GM13977 (cell line): Measurements from ENCODE around the gene RSPH10B.
A peak's percentile ranks its signal among the peaks of the same experiment; 100 is the strongest.
"Not testable (repeated sequence)": the region's sequence is repeated elsewhere in the genome, so short reads cannot be mapped to it uniquely, and the experiment has no call there.

Experiments used
- DNase-seq: peaks from one replicate; pipeline ENCODE4 v3.0.0; 2012; ENCODE audit warnings: low spot score
- CTCF ChIP-seq: IDR thresholded peaks from 2 replicates; pipeline ENCODE4 v1.5.1; 2012; ENCODE audit warnings: mild to moderate bottlenecking, control low read depth; ENCODE audit not compliant: insufficient read depth; ENCODE audit errors: extremely low read depth, missing control alignments
- in situ Hi-C: fragments of 300-500 bp; cut with MboI; formaldehyde crosslinking; loops from one replicate; pipeline ENCODE4 v1.12.0; 2022; ENCODE audit warnings: low sequenced_read_pairs, low pct_unique_long_range_greater_than_20kb, mixed read lengths, inconsistent platforms; ENCODE audit not compliant: unreplicated experiment

The RSPH10B gene

GRCh38 chr7:5908835-5909234 is 61.7 kb downstream of the RSPH10B start:
- not testable (repeated sequence) for DNase-seq
- in situ Hi-C loops: loop anchor here (25.0 kb wide), 1 partner anchor 903 kb away; no protein-coding TSS in a partner anchor

DNA sequence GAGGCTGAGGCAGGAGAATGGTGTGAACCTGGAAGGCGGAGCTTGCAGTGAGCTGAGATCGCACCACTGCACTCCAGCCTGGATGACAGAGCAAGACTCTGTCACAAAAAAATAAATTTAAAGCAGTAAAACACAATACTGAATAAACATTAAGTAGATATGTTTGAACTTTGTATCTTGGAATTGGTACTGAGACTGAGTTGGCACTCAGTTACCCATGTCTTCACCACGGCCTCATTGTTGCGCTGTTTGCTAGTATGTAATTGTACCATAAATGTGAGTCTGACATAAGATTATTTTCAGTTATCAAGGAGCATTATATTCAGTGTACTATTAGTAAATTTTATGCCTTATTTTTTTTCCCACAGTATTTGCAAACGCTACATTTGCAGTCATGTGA is 65.8 kb downstream of the RSPH10B start:
- not testable (repeated sequence) for DNase-seq
- in situ Hi-C loops: loop anchor here (25.0 kb wide), 1 partner anchor 908 kb away; no protein-coding TSS in a partner anchor

GRCh38 chr7:5903002-5903401 is 67.5 kb downstream of the RSPH10B start:
- DNase-seq: not testable (repeated sequence)
- in situ Hi-C loops: loop anchor here (25.0 kb wide), 1 partner anchor 909 kb away; no protein-coding TSS in a partner anchor

GRCh38 chr7:5898480-5899224 is 71.8 kb downstream of the RSPH10B start, which contains the start of gene CCZ1:
TSS of gene CCZ1 (plus strand) at chr7:5898733. CDS start at chr7:5898800, 67 bp downstream.
- TF ChIP-seq CTCF: peak; percentile 48
- not testable (repeated sequence) for DNase-seq

GRCh38 chr7:5897369-5897919 is 73.0 kb downstream of the RSPH10B start:
- in situ Hi-C loops, DNase-seq: not testable (repeated sequence)

More at GRCh38 chr7:5898480-5899224, 71.8 kb downstream of the RSPH10B start, which contains the start of gene CCZ1:
- in situ Hi-C loops: not testable (repeated sequence)

DNA sequence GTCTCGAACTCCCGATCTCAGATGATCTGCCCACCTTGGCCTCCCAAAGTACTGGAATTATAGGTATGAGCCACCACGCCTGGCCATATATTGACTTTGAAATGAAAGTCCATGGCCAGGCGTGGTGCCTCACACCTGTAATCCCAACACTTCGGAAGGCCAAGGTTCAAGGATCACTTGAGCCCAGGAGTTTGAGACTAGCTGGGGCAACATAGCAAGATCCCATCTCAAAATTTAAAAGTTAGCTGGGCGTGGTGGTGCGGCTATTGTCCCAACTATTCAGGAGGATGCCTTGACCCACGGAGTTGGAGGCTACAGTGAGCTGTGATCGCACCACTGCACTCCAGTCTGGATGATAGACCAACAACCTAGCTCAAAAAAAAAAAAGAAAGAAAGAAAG is 78.0 kb downstream of the RSPH10B start:
- no peak for TF ChIP-seq CTCF
- no peak for DNase-seq
- in situ Hi-C loops: no loop called here

DNA sequence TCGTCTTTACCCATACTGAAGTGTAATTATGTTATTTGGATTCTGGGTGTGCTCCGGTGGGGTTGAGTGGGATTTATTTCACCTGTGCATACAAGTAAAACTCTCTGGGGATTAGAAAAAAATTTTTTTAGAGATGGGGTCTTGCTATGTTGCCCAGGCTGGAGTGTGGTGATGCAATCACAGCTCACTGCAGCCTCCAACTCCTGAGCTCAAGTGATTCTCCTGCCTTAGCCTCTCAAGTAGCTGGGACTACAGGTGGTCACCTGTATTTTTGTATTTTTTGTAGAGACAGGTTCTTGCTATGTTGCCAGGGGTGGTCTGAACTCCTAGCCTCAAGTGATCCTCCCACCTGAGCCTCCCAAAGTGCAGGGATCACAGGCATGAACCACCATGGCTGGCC is 80.2 kb downstream of the RSPH10B start:
- in situ Hi-C loops, DNase-seq: not testable (repeated sequence)

- in situ Hi-C loops, DNase-seq: not testable (repeated sequence)
Measured at GRCh38 chr7:5888021-5888420, 82.5 kb downstream of the RSPH10B start.

DNA sequence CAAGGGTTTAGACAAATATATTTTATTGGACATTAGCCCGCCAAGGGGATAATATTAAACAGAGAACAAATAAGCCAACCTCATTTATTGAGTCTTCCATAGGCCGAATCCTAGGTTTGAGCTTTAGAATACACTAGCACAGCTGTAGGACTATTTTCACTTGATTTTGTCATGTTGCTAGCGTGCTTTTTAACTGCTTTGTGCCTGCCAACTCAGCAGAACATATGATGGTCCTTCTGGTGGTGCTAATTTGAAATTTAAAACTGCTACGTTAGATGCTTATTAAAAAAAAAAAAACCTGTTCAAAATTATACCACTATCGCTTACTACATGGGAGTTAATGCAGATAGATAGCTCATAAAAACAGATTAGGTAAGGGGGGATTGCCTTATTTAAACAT is 86.1 kb downstream of the RSPH10B start:
- in situ Hi-C loops, DNase-seq: not testable (repeated sequence)

DNA sequence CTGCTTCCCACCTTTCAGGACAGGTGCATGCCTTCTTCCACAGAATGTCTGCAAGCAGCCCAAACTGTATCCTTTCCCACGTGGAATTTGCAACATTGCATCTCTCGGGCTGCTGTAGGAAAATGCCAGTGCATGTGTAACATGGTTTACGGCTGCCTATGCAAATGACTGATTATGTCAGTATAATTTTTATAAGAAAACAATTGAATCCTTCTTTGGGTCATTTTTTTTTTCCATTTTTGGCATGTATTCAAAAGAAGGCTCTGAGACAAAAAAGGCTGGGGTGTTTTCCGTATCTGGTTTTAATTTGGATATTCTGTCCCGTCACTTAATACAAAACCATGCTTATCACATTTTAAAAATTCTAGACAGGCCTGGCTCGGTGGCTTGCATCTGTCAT is 90.4 kb downstream of the RSPH10B start:
- in situ Hi-C loops, DNase-seq: not testable (repeated sequence)

DNA sequence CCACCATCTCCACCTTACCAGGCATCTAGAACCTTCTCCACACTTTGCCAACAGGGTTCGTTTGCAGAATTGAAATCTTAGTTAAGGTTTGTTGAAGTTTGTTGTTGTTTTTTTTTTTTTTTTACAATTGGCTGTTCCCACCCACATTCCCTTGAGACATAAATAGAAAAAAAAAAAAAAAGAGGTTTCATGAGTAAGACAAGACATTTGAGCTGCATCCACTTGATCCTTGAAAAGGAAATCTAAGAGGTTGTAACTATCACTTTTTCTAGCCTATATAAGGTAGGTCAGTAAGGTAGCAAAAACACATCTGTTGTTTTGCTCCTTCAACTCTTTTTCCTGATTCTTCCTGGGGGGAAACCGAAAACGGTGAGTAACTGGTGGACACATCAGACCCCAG is 90.9 kb downstream of the RSPH10B start:
- in situ Hi-C loops, DNase-seq: not testable (repeated sequence)
